Umbilical cord (tissue), 2 donors: ENCODE data around the gene SCMH1. TPM values are rescaled to one million over a fixed set of nuclear protein-coding genes. Genes with fewer than 3 reads are reported as not detected.

Experiments
- DNase-seq: peaks from one replicate; pipeline ENCODE4 v3.0.0-alpha.2; 2015; ENCODE audit warnings: low spot score
- total RNA-seq: library from RNA; depleted of rRNA; stranded (reverse); fragments of >200 nt; gene quantifications from one replicate; pipeline ENCODE4 v1.2.3, GENCODE V29; 2014; ENCODE audit warnings: low replicate concordance; ENCODE audit not compliant: insufficient read depth

The SCMH1 gene
- total RNA-seq, 1 donor from 2014 or later: 120 TPM

DNA sequence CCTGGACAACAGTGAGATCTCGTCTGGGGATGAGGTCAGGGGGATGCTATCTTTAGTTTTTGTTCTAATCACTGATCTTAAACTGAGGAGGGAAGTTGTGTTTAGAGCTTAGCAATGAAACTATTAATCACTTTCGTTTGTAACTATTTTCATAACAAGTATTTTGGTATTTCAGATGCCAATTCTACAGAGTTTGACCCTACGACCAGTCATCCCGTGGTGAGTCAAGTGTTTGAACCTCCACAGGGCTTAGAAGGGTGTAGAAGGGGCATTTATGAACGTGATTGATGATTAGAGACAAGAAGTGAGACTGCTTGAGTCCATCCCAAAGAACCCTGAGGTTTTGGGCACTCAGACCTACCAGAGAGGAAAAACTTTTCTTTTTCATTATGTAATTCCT lies 236.2 kb downstream of the SCMH1 start:
- DNase-seq: no peak

DNA sequence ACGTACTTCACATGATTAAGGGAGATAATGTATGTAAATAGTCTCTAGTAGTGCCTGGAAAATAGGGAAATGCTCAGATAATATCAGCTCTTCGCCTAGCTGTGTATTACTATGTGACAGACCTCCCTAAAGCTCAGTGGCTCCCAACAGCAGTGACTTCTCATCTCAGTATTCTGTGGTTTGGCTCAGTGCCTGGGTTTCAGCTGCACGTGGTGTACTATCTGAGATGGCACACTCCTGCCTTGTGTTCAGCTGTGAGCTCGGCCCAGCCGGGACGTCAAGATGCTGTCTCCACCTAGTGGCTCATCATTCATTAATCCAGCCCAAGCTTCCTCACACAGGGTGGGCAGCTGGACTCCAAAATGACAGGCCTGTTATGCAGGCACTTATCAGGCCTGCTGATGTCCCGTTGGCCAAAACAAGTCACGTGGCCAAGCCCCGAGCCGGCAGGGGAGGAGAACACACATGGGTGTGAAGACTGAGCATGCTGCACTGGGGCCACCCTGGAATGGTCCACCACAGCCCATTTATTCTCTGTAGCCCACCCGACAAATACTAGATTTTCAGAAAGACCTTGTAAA lies 238.4 kb downstream of the SCMH1 start:
- peak; percentile 97 for DNase-seq

DNA sequence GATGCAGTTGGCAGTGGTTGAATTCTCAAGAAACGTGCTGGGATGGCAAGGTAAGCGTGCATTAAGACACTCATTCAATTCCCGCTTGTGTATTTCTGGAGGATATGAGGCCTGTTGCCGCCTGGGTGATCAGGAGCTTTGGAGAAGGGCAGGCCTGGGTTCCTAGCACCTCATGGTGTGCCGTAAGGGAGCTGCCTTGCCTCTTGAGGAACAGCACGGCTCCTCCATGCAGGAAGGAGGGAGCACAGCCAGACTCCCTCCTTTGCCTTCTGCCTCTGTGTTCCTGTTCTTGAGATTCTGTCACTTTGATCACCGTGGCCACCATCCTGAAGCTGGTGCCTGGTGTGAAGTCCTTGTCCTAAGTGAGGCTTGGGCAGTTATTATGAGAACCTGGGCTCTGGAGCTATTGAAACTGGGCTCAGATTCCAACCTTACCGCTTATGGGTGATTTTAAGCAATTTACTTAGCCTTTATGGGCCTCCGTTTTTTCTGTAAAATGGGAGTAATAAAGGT lies 238.9 kb downstream of the SCMH1 start:
- no peak for DNase-seq

DNA sequence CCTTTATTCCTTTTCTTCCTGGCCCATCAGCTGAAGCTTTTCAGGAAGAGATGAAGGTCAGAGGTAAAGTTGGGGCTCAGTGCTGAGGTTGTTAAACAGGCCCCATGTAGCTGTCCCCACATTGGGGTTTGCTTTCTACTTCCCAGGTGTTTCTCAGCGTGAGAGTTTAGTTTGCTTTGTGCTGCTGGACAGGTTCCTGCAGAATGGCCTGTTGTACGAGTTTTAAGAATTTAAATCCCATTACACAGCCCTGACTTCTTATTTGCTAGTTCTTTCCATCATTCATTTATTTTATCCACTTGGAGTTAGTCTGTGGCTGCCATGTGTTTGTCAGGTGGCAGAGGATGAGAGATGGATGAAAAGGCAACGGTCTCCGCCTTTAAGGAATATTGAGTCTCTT lies 243.4 kb downstream of the SCMH1 start:
- no peak for DNase-seq

DNA sequence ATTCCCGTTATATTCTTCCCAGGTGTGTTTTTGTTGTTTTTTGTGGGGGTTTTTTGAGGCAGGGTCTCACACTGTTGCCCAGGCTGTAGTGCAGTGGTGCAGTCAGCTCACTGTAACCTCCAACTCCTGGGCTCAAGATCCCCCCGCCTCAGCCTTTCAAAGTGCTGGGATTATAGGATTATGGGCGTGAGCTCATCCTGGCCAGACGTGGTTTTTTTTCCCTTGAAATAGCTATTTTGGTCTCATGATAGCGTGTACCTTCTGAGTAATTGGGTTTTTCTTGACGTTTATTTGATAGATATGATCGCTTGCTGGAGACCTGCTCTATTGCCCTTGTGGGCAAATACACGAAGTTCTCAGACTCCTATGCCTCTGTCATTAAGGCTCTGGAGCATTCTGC lies 245.0 kb downstream of the SCMH1 start:
- peak; percentile 80 for DNase-seq

DNA sequence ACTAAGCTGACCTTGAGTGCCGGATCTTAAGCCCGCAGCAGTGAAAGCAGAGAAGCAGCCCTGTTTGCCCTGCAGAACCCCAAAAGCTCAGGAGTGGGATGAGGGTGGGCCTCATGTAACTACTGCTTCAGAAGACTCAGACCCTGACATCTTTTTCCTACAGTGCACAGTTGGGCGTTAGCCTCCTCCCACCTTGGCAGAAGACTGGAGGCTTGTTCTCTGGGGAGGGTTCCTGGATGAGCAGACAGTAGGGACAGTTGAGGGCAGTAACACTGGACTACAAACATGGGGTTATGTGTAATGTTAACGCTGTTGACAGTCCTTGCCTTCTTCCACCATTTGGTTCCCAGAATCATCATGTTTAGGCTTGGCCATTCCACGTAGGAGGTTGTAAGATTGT lies 253.0 kb downstream of the SCMH1 start:
- DNase-seq: no peak

DNA sequence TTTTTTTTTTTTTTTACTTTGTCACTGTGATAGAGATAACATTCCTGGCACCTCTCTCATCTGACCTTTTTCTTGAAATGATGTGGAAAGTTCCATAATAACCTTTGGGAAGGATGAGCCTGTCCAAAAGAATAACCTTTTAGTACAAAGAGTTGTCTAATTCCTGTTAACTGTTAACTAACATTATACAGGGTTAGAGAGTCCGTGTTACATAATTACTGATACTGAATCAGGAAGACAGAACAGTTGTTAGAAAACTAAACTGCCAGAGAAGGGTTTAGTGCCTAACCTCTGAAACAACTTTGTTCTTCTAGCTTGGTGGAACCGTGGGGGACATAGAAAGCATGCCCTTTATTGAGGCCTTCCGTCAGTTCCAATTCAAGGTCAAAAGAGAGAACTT lies 253.8 kb downstream of the SCMH1 start:
- no peak for DNase-seq

DNA sequence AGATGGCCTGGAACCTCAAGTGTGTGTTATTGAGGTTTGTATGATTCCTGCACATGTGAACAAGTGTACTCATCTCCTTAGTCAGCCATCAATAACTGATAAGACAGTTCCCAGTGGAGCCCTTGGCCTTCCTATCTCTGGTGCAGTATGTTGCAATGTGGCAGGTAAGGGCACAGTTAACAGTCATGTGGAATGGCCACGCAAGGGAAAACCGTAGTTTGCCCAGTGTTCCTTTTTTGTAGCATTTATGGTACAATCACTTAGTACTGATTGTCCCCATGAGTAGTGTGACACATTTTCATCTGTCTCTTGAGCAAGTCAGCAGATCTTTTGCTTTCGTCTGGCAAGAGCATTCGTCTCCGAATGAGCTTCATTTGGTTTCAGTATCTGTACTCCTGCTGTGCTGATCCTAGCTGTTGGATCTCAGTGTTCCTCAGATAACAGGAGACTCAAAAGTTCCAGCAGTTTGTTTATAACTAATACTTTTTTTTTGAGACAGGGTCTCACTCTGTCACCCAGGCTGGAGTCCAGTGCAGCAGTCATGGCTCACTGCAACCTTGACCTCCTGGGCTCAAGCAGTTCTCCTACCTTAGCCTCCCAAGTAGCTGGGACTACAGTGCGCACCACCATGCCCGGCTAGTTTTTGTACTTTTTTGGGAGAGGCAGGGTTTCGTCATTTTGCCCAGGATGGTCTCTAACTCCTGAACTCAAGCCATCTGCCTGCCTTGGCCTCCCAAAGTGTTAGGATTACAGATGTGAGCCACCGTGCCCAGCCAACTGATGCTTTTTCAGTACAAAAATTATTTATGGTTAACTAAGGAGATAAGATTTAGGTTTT lies 254.4 kb downstream of the SCMH1 start:
- no peak for DNase-seq

DNA sequence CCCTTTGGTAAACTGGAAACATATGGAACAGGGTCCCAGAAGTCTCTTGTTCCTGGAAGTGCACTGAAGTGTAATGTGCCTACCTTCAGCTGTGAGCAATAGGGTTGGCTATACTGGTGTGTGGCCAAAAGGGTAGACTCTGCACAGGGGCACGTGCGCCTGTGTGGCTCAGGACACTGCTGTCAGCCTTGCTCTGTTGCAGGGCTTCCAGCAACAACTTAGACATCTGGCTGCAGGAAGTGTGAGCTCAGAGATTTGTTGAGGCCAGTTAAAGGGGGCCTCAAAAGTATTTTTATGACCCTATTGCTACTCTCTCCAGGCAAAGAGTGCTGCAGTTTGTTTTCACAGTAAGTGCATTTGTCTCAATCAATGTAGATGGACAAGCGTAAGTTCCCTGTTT lies 255.2 kb downstream of the SCMH1 start:
- peak; percentile 57 for DNase-seq

DNA sequence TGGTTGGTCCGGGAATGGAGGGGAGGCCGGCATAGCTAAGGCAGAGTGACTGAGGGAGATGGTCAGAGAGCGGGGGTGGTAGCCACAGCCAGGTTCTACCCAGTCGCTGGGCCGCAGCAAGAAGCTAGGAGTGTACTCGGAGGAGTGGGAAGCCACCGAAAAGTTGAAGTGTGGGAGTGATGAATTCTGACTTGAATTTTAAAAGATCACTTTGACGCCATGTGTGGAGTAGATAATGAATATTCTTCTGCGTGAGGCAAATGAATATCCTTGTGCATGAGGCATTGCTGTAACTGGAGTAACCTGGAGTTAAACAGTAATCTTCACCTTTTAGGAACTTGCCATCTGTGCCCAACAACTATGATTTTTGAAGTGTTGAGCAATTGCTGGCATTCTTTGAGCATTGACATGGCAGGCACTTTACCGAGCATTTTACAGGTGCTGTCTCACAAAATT lies 255.8 kb downstream of the SCMH1 start:
- no peak for DNase-seq

DNA sequence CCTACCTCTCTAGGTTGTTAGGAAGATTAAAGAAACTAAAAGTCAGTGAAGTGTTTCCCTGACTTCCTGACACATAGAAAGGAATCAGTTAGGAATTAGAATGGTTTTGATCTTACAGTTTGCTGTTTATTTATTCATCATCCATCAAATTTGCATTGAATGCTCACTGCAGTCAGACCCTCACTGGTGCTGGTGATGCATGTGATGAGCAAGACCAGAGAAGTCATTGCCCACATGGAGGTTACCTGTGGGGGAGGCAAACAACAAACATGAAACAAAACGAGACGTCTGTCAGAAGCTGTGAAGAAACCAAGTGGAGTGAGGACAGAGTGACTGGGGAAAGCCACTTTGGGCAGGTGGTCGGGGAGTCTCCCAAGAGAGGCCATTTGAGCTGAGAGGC lies 256.2 kb downstream of the SCMH1 start:
- no peak for DNase-seq

DNA sequence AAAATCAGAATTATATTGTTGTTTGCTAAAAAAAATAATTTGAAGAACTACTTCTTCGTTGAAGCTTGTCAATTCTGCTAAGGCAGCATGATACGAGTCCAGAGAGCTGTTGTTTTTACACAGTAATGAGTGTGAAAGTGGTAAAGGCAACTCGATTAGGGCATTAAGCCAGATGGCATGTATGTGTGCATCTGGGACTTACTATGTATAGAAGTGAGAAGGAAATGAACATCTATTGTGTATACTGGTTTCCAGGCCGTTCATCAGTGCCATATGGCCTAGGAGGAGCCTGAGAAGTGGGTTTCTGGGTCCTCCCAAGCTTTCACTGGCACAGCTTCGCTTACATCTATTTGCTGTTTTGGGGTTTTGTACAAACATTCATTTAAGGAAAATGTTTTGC lies 256.9 kb downstream of the SCMH1 start:
- DNase-seq: no peak

DNA sequence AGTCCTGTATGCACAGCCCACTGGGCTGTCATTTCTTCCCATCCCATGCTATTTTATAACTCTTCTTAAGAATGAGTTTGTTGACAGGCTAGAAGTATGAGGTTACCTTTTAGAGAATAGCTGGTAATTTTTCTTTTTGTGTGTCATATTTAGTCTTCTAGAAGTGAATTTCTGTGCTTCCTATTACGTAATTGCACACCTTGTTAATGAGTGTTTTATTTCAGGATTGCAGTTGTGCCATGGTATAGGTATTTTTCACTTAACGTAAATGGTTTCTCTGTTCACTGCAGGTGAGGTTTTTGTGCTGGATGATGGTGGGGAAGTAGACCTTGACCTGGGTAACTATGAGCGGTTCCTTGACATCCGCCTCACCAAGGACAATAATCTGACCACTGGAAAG lies 257.6 kb downstream of the SCMH1 start:
- DNase-seq: no peak

DNA sequence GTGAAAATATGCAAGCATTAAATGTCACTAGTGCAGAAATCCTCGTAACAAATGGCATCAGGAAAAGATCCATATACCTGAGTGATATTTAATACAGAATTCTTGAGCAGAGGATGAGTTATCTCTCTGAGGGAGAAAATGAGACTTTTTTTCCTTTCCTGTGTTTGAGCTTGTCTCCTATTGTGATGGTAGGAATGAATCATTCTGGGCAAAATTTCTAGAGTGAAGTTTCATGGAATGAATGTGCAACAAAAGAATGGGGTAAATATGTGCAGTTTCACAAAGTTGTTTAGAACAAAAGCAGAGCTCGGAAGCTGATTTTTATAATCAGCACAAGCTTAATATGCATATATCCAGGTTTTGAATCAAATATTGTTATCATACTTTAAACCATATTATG lies 258.0 kb downstream of the SCMH1 start:
- no peak for DNase-seq

DNA sequence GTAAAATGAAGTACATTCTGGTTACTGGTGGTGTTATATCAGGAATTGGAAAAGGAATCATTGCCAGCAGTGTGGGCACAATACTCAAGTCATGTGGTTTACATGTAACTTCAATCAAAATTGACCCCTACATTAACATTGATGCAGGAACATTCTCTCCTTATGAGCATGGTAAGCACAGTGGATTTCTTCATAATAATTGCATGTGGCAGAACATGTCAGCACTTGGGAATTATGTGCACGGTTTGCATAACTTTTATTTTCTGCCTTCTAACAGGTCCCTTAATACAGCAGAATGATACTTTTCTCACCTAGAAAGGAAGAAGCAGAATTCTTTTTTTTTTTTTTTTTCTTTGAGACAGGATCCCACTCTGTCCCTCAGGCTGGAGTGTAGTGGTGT lies 258.8 kb downstream of the SCMH1 start:
- DNase-seq: no peak

DNA sequence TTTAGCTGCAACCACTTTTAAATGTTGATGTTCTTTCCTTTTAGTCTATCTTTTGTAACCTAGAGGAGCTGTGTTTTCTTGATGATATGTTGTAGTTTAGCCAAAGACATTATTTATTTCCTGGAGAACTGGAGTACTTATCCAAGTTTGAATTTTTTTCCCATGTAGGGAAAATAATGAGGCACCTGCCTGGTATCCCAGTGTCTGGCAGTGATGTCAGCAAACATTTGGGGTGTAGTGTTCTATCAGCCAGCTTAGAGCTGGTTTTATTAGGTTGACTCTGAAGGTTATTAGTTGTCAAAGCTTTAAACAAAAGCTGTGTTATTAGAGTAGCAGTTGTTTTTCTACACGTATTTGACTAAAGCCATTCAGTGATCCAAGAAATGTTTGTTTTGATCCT lies 259.4 kb downstream of the SCMH1 start:
- DNase-seq: no peak

DNA sequence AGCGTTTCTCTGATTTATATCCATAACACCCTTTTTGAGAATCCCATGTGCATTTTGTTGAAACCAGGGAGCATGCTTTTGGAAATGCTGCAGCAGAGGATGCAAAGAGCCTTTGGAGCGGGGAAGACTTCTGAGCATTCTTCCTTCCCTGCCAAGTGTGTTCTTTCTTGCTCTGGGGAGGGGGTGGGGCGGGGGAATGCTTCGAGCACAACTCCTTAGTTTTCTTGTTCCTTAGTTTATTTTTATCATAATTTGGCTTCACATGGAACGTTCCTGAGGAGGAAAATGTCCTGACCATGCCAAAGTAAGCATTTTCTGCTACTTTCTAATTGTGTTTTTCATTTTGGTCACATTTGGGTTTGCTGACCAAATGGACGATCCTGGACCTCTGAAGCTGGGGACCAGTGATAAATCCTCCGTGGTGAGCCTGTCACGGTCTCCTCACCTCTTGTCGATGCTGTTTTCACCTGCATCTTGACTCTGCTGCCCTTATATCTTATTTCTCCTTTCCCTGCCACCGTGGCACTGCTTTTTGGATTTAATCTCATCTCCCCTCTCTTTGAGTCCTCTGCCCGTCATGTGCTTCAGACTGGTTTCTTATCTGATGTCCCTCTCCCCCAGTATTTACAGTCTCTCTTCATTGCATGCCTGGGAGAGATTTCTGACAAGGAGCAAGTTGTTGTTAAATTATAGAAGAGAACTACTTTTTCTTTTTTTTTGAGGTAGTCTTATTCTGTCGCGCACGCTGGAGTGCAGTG lies 260.2 kb downstream of the SCMH1 start:
- DNase-seq: peak; percentile 63

DNA sequence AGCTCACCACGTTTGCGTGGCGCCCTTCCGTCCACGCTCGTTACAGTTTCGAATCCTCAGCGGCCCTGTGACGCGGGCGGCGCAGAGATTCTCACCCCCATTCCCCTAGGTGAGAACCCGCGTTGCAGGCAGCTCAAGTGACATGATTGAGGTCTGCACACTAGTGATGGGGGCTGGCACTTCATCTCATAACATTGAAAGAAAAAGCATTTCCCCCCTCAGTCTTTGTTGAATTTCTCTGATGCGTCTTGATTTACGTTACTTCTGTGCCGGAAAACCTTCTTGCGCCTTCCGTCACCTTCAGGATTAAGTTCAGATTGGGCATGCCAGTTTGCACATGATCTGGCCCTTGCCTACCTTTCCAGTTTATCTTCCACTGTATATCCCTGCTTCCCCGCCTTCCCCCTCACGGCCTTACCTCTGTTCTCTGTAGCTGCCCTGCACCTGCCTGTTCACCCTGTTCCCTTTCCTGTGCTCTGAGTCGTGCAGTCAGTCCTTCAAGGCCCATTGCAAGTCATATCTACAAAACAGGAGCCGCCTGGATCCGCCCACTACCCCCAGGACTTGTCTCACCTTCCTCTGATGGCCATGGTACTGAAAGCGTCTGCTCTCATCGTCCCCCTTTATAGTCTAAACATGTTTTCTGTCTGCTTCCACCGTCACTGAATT lies 261.5 kb downstream of the SCMH1 start:
- DNase-seq: no peak

DNA sequence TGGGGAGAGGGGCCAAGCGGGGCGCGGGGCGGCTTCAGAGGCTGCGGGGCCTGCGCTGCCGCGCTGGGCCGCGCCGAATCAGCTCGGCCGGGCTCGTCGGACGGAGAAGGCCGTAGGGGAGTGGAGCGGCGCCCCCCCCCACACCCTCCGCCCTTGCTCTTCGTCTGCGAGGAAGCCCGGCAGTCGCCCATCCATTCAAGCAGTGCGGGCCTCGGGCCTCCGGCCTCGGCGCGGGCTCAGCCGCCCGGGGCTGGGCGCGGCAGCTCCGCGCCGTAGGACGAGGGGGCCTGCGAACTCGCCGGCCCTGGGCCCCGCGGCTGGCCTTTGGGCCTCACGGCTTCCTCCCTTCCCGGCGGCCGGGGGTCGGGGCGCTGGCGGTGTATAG lies 262.0 kb downstream of the SCMH1 start:
- no peak for DNase-seq

DNA sequence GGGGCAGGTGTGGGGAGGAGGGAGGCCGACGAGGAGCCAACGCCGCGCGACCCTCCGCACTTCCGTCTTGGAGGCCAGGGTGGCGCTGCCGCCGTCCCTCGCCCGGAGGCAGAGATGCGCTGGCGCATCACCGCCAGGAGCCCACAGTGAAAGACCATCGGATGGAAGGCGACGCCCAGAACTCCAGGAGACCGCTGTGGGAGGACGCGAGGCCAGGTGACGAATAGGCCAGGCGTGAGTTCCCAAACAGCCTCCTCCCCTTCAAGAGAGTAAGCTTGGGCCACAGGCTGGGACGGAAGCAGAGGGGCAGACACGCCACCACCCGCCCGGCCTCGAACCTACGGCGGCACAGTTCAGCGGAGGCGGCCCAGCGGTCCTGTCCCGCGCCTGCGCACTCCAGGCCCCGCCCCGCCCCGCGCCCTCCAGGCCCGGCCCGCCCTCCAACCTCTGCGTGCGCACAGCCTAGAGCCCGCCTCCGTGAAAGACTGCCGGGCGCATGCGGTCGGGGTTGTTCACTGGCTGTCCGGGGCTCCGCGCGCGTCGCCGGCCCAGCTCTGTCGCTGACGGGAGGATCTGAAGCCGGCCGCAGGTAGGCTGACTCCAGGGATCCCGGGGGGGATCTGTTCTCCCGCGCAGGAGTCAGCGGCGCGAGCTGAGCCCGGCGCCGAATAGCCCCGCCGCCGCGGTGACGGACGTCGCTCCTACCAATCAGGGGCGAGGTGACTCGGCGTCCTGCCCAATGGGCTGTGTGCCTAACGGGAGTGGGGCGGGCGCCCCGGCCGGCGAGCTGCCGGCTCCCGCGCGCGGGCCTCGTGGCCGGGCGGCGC lies 262.7 kb downstream of the SCMH1 start, which contains the start of gene CTPS1:
CTPS1 (plus strand) TSS at position 456 of the 827 bp plus-strand sequence. CDS start 3,595 bp downstream, outside the sequence.
- peak; percentile 97 for DNase-seq

DNA sequence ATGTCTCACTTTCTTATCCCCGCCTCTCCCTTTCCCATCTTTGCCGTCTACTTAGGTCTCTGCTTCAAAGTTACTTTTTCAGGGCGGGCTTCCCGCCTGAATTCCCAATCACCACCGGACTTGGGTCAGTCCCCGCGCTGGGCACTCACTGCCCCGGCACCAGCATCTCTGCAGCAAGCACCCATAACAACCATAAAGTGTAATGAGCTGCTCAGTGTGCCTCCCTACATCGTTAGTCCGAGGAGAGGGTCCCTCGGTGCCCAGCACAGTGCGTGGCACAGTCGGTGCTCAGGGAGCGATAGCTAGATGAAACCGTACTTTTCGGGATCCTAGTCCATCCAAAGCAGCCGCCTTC lies 263.2 kb downstream of the SCMH1 start:
- DNase-seq: no peak
